Astrocyte (in vitro differentiated cells and primary cell): Measurements from ENCODE around the gene ZNF425.

ENCODE experiments used
- CTCF ChIP-seq: IDR thresholded peaks from 2 replicates; pipeline ENCODE4 v1.5.1; 2011; ENCODE audit warnings: low read depth, mild to moderate bottlenecking, inconsistent platforms, low read length, moderate library complexity; ENCODE audit not compliant: insufficient read depth
- EZH2 ChIP-seq: IDR thresholded peaks from 2 replicates; pipeline ENCODE4 v1.6.1; 2012; ENCODE audit warnings: mild to moderate bottlenecking, low read length, inconsistent platforms; ENCODE audit not compliant: insufficient read depth

DNA sequence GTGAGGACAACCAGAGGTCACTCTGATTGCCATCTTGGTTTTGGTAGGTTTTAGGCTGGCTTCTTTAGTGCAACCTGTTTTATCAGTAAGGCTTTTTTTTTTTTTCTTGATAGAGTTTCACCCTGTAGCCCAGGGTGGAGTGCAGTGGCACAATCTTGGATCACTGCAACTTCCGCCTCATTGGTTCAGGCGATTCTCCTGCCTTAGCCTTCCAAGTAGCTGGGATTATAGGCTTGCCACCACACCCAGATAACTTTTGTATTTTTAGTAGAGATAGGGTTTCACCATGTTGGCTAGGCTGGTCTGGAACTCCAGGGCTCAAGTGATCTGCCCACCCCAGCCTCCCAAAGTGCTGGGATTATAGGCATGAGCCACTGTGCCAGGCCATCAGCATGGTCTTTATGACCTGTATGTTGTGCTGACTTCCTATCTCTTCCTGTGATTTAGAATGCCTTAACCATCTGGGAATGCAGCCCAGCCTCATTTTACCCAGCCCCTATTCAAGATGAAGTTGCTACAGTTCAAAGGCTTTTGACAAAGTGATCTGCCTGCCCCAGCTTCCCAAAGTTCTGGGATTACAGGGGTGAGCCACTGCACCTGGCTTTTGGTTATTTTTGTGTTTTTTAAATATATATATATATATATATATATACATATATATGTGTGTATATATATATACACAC is 7.0 kb upstream of the ZNF425 start:
- TF ChIP-seq CTCF (no peak), EZH2 (no peak)
